ENCODE measurements around the gene COL4A2. TPM values are rescaled to one million over a fixed set of nuclear protein-coding genes. Genes with fewer than 3 reads are reported as not detected.
A peak's percentile ranks its signal among the peaks of the same experiment; 100 is the strongest.

The COL4A2 gene
- total RNA-seq, 6 donors from 2014 or later: 169 to 458 (median 258) TPM

- H3K36me3 ChIP-seq: peaks cover 0 to 26% (median 4%) of the 10 kb centered on the region in 4 donors
- H3K4me3 ChIP-seq: no peak overlapping the region
- peaks cover 49 to 86% (median 69%) of the 10 kb centered on the region in 4 donors for H3K4me1 ChIP-seq
- H3K27ac ChIP-seq: peak overlapping the region; percentile 54 to 87 (median 82)
- TF ChIP-seq POLR2A (IDR thresholded peaks at IDR 0.05) (peak in 1 of 4 donors; percentile 63), CTCF (IDR thresholded peaks at IDR 0.05) (no peak), EP300 (IDR thresholded peaks at IDR 0.05) (peak in 1 of 4 donors; percentile 95), POLR2AphosphoS5 (IDR thresholded peaks at IDR 0.05) (peak; percentile 73 to 75)
- WGBS, 2 donors: 37 to 43% methylated on average over 7 of the region's 7 CpGs
- H3K27me3 ChIP-seq: no peaks in the 10 kb centered on the region
- DNase-seq (peak in 1 of 2 donors; percentile 91), ATAC-seq (ENCODE audit: low FRiP score in 2 of 2) (no peak)
- H3K9me3 ChIP-seq: no peaks in the 10 kb centered on the region
Measured at GRCh38 chr13:110521946-110522345, 214.9 kb downstream of the COL4A2 start.

- Histone ChIP-seq H3K9me3 (no peaks in the 10 kb centered on the region), H3K27ac (peak overlapping the region in 3 of 4 donors; percentile 54 to 87 (median 85)), H3K36me3 (peaks cover 0 to 26% (median 4%) of the 10 kb centered on the region in 4 donors), H3K27me3 (no peaks in the 10 kb centered on the region), H3K4me3 (no peak overlapping the region), H3K4me1 (peaks cover 54 to 86% (median 77%) of the 10 kb centered on the region in 4 donors)
- 82 to 87% methylated on average over 5 of the region's 5 CpGs for WGBS, 2 donors
- TF ChIP-seq POLR2AphosphoS5 (IDR thresholded peaks at IDR 0.05) (no peak), EP300 (IDR thresholded peaks at IDR 0.05) (no peak), CTCF (IDR thresholded peaks at IDR 0.05) (no peak), POLR2A (IDR thresholded peaks at IDR 0.05) (no peak)
- ATAC-seq (ENCODE audit: low FRiP score in 2 of 2): no peak
- no peak for DNase-seq
Measured at GRCh38 chr13:110522721-110523120, 215.6 kb downstream of the COL4A2 start.

- peak in 1 of 2 donors; percentile 43 for DNase-seq
- Histone ChIP-seq H3K9me3 (no peaks in the 10 kb centered on the region), H3K27me3 (no peaks in the 10 kb centered on the region), H3K4me3 (no peak overlapping the region), H3K36me3 (peaks cover 0 to 26% (median 4%) of the 10 kb centered on the region in 4 donors), H3K27ac (peak overlapping the region in 1 of 4 donors; percentile 80), H3K4me1 (peaks cover 54 to 86% (median 76%) of the 10 kb centered on the region in 4 donors)
- no peak for ATAC-seq (ENCODE audit: low FRiP score in 2 of 2)
- TF ChIP-seq EP300 (IDR thresholded peaks at IDR 0.05) (no peak), POLR2A (IDR thresholded peaks at IDR 0.05) (no peak), POLR2AphosphoS5 (IDR thresholded peaks at IDR 0.05) (no peak), CTCF (IDR thresholded peaks at IDR 0.05) (no peak)
- 80 to 87% methylated on average over 9 of the region's 9 CpGs for WGBS, 2 donors
Measured at GRCh38 chr13:110523180-110523579, 216.1 kb downstream of the COL4A2 start.

GRCh38 chr13:110523838-110524540, 216.9 kb downstream of the COL4A2 start:
- Histone ChIP-seq H3K27ac (peak overlapping the region; percentile 27 to 80 (median 66)), H3K4me3 (no peak overlapping the region), H3K9me3 (no peaks in the 10 kb centered on the region), H3K27me3 (no peaks in the 10 kb centered on the region), H3K4me1 (peaks cover 49 to 84% (median 73%) of the 10 kb centered on the region in 4 donors), H3K36me3 (peaks cover 0 to 22% (median 4%) of the 10 kb centered on the region in 4 donors)
- ATAC-seq (ENCODE audit: low FRiP score in 2 of 2): no peak
- no peak for TF ChIP-seq CTCF (IDR thresholded peaks at IDR 0.05)
- TF ChIP-seq POLR2A (IDR thresholded peaks at IDR 0.05): no peak
- no peak for TF ChIP-seq EP300 (IDR thresholded peaks at IDR 0.05)
- TF ChIP-seq POLR2AphosphoS5 (IDR thresholded peaks at IDR 0.05): no peak
- DNase-seq: peak in 1 of 2 donors; percentile 40
- WGBS, 2 donors: 77 to 83% methylated on average over 12 to 17 of the region's 17 CpGs
